ENCODE data around the gene RAB11FIP4.

DNA sequence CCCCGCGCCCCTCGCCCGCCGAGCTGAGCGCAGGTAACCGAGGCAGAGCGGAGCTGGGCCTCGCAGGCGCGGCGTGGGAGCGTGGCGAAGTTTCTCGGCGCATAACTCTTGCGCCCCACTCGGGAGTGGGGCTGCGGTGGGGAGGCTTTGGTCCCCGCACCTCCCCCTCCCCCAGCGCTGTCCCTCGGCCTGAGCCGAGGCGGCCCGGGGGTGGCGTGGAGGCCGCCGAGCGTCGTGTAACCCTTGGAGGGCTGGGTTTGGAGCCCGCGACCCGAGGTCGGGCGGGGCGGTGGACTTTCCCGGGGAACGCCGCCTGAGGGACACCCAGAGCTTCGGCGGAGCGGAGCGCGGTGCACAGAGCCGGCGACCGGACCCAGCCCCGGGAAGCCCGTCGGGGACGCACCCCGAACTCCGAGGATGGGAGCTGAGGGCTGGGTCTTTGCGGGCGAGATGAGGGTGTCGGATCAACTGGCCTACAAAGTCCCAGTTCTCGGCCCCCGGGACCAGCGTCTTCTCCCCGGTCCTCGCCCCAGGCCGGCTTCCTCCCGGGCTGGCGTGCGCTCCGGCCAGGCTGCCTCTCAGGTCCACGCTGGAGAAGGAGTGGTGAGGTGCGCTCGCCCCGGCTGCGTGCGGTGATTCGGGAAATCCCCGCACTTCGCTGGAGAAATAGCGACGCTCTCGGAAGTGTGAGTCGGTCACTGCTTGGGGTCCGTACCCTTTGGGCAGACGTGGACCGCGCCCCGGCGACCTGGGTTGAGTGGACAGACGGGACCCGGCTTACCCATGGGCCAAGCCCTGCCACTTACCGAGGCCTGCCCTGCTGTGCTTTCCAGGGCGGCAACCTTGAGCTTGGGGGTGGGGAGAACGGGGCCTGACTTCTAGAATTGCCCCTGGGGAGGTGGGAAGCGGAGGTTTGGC is 168.4 kb downstream of the RAB11FIP4 start:
- TF ChIP-seq EZH2 (IDR thresholded peaks at IDR 0.05; ENCODE audit: insufficient read depth, poor library complexity, severe bottlenecking): no peak
- no peak for TF ChIP-seq EZH2phosphoT487 (IDR thresholded peaks at IDR 0.05; ENCODE audit: insufficient read depth, low read depth)
